ENCODE data around the gene SRP14.

DNA sequence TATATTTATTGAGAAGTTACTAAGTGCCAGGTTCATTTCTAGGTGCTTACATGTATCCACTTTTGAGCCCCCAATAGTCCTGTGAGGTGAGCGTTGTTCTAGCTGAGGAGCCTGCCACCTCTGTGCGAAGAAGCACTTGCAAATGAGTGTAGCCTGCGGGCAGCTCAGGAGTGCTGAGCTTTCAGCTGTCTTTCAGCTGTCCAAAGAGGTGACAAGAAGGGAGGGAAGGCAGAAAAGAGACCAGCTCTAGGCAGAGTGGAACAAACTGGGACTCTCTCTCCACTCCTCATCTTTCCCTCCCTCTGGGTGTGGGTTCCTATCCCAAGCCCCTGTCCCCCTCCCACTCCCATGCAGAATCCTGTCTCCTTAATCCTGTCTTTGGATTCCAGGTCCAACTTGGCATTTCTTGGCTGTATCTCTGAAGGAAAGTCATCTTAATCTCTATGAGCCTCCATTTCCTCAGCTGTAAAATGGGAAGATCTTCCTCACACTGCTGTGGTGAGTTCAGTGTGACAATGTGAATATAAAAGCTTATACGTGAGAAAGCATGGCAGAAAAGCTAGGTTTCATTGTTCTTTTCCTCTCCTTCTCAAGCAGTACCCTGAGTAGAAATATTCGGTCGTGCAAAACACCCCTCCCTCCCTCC, 6.7 kb upstream of the SRP14 start:
- TF ChIP-seq CTCF (IDR thresholded peaks at IDR 0.05; ENCODE audit: insufficient read depth, low read depth, low read length) (no peak), EZH2 (IDR thresholded peaks at IDR 0.05; ENCODE audit: insufficient read depth, low read length) (no peak)
